Colonic mucosa (tissue), 4 donors: ENCODE data around the gene MB21D2. TPM values are rescaled to one million over a fixed set of nuclear protein-coding genes. Genes with fewer than 3 reads are reported as not detected.

ENCODE experiments used
- DNase-seq: peaks from one replicate; pipeline ENCODE4 v3.0.0-alpha.2; 2020
- H3K27ac ChIP-seq: fragments of 200-600 bp; one replicate; pipeline ENCODE4 v1.8.0; 2021
- H3K27me3 ChIP-seq: fragments of 200-600 bp; one replicate; pipeline ENCODE4 v1.8.0; 2021
- H3K36me3 ChIP-seq: fragments of 200-600 bp; one replicate; pipeline ENCODE4 v1.8.0; 2021
- H3K4me1 ChIP-seq: fragments of 200-600 bp; one replicate; pipeline ENCODE4 v1.8.0; 2021; ENCODE audit warnings: mild to moderate bottlenecking
- H3K4me3 ChIP-seq: fragments of 200-600 bp; one replicate; pipeline ENCODE4 v1.8.0; 2021
- H3K9ac ChIP-seq, 2 donors: one replicate each; pipeline ENCODE4 v1.7.0; 2013; ENCODE audit warnings: control low read depth in 2 of 2, low read depth in 2 of 2, low read length in 2 of 2
- H3K9me3 ChIP-seq: fragments of 200-600 bp; one replicate; pipeline ENCODE4 v1.8.0; 2021
- intact Hi-C: fragments of 100-400 bp; cut with DNase I; formaldehyde crosslinking; loops from one replicate; pipeline ENCODE4 v1.14.1; 2022
- total RNA-seq, 2 donors: library from RNA; stranded (reverse); fragmentation: NEBNext Ultra II Directional in 1 of 2; extraction: Animal tissue kit (Norgen Biotek cat#: 25700) in 1 of 2; gene quantifications; one replicate each; pipeline ENCODE4 v1.2.1, GENCODE V29; 2021
- TF ChIP-seq, protein P1 (sequence below): fragments of 200-600 bp; IDR thresholded peaks from one replicate; pipeline ENCODE4 v1.8.0; 2022; ENCODE audit warnings: antibody characterized with exemption, mild to moderate bottlenecking
- donor health status: healthy.
- donor health status: DM: no; HTN: no; CAD: no.
- donor health status: DM: no; HTN: no; CAD: no.

MB21D2 gene
- total RNA-seq, 2 donors from 2014 or later = 2.8 to 4.4 TPM

GRCh38 chr3:192816351-192816750 lies 101.3 kb downstream of the MB21D2 start:
- Histone ChIP-seq H3K36me3 (no peaks in the 10 kb centered on the region), H3K4me1 (no peaks in the 10 kb centered on the region), H3K27ac (no peak overlapping the region), H3K9ac (no peak overlapping the region), H3K4me3 (no peak overlapping the region), H3K9me3 (no peaks in the 10 kb centered on the region), H3K27me3 (no peaks in the 10 kb centered on the region)
- TF ChIP-seq, protein P1, sequence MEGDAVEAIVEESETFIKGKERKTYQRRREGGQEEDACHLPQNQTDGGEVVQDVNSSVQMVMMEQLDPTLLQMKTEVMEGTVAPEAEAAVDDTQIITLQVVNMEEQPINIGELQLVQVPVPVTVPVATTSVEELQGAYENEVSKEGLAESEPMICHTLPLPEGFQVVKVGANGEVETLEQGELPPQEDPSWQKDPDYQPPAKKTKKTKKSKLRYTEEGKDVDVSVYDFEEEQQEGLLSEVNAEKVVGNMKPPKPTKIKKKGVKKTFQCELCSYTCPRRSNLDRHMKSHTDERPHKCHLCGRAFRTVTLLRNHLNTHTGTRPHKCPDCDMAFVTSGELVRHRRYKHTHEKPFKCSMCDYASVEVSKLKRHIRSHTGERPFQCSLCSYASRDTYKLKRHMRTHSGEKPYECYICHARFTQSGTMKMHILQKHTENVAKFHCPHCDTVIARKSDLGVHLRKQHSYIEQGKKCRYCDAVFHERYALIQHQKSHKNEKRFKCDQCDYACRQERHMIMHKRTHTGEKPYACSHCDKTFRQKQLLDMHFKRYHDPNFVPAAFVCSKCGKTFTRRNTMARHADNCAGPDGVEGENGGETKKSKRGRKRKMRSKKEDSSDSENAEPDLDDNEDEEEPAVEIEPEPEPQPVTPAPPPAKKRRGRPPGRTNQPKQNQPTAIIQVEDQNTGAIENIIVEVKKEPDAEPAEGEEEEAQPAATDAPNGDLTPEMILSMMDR = peak; percentile 47
- no peak for DNase-seq
- intact Hi-C loops = loop anchor here (2.0 to 5.0 kb wide), 3 partner anchors 106 to 756 kb away; no protein-coding TSS in a partner anchor

- no peaks in the 10 kb centered on the region for H3K9me3 ChIP-seq
- no peaks in the 10 kb centered on the region for H3K4me1 ChIP-seq
- H3K27ac ChIP-seq = no peak overlapping the region
- H3K36me3 ChIP-seq = no peaks in the 10 kb centered on the region
- no peak overlapping the region for H3K4me3 ChIP-seq
- TF ChIP-seq, protein P1 = peak; percentile 47
- peak; percentile 44 for DNase-seq
- H3K27me3 ChIP-seq = no peaks in the 10 kb centered on the region
- H3K9ac ChIP-seq = no peak overlapping the region
- intact Hi-C loops = no loop called here
These were observed 104.8 kb downstream of the MB21D2 start for GRCh38 chr3:192812743-192813383.

DNA sequence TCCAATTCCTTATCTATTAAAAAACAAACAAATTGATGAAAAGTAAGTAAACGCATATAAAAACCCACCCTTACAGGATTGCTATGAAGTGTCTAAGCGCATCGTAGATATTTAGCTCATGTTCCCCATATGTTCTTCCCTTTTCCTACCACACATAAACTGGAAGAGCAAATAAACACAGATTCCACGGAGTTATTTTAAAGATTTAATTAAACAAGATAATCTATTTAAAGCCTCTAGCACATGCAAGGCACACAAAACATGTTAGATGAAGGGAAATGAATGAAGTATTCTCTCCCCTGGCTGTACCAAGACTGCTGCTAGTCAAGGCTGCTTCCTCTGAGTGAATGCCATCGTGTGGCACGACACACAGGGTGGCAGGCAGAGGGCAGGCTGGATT lies 111.9 kb downstream of the MB21D2 start:
- TF ChIP-seq, protein P1 = no peak
- no peaks in the 10 kb centered on the region for H3K27me3 ChIP-seq
- H3K27ac ChIP-seq = no peak overlapping the region
- H3K4me3 ChIP-seq = no peak overlapping the region
- intact Hi-C loops = no loop called here
- no peak for DNase-seq
- no peaks in the 10 kb centered on the region for H3K36me3 ChIP-seq
- H3K4me1 ChIP-seq = no peaks in the 10 kb centered on the region
- no peaks in the 10 kb centered on the region for H3K9me3 ChIP-seq
- H3K9ac ChIP-seq = no peak overlapping the region

DNA sequence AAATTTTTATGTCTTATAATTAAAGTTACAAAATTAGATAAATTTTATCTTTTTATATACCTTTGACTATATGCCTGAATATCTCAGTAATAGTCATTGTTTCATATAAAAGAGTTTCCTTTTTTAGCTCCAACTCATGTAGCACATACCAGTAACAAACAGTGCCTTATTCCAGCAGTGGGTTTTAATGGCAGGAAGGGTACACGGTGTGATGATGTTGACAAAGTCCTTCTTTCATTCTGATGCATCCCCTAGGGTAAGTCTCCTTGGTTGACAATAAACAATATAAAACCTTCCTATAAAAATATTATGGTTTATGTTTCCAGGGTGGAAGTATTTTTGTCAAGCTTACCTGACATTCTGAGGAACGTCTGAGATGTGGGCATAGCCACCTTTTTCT lies 113.2 kb downstream of the MB21D2 start:
- intact Hi-C loops = loop anchor here (5.0 kb wide), 1 partner anchor 337 kb away; no protein-coding TSS in a partner anchor
- no peaks in the 10 kb centered on the region for H3K36me3 ChIP-seq
- no peak overlapping the region for H3K27ac ChIP-seq
- no peaks in the 10 kb centered on the region for H3K4me1 ChIP-seq
- no peaks in the 10 kb centered on the region for H3K27me3 ChIP-seq
- TF ChIP-seq, protein P1 = no peak
- DNase-seq = no peak
- no peak overlapping the region for H3K9ac ChIP-seq
- no peaks in the 10 kb centered on the region for H3K9me3 ChIP-seq
- H3K4me3 ChIP-seq = no peak overlapping the region

- Histone ChIP-seq H3K9ac (no peak overlapping the region), H3K36me3 (no peaks in the 10 kb centered on the region), H3K27ac (no peak overlapping the region), H3K27me3 (no peaks in the 10 kb centered on the region), H3K4me3 (no peak overlapping the region), H3K4me1 (no peaks in the 10 kb centered on the region), H3K9me3 (no peaks in the 10 kb centered on the region)
- no peak for DNase-seq
- TF ChIP-seq, protein P1 = peak; percentile 42
- intact Hi-C loops = loop anchor here (2.0 to 5.0 kb wide), 2 partner anchors 236 to 336 kb away; no protein-coding TSS in a partner anchor
These were observed 114.4 kb downstream of the MB21D2 start for GRCh38 chr3:192802957-192803899.
